GM19468 (cell line): ENCODE data around the gene MYOM1.

Source experiments
- ATAC-seq: cut with Tn5 transposase; IDR thresholded peaks from one replicate; pipeline ENCODE4 v1.9.1; 2021; ENCODE audit warnings: mild to moderate bottlenecking, moderate library complexity, moderate number of reproducible peaks; ENCODE audit not compliant: unreplicated experiment; ENCODE audit errors: extremely low read depth

Gene MYOM1

DNA sequence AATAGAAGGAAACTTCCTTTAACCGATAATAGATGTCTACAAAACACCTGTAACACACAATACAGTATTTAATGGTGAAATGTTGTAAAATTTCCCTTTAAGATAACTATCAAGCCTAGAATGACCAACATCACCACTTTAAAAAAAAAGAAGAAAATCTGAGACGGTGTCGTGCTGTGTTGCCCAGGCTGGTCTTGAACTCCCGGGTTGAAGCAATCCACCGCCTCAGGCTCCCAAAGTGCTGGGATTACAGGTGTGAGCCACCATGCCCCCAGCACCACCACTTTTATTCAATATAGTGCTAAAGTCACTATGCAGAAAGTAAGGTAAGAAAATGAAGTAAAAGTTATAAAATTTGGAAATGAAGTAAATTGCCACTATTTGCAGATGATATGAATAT is 96.9 kb downstream of the MYOM1 start:
- ATAC-seq = no peak

DNA sequence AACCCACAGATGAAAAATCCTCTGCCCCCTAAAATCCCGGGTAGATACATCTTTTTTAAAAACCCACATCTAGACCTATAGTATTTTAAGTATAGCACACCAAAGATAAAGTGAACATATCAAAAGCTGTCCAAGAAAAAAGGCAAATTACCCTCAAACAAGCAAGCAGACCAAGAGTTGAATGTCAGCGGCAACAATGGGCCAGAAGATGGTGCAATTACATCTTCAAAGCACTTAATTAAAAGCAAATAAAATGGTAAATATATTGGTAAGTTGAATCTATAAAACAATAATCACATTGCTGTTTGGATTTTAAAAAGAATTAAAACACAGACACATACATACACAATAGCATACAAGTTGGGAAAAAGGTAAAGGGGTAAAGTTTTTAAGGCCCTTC is 98.5 kb downstream of the MYOM1 start:
- ATAC-seq = no peak

DNA sequence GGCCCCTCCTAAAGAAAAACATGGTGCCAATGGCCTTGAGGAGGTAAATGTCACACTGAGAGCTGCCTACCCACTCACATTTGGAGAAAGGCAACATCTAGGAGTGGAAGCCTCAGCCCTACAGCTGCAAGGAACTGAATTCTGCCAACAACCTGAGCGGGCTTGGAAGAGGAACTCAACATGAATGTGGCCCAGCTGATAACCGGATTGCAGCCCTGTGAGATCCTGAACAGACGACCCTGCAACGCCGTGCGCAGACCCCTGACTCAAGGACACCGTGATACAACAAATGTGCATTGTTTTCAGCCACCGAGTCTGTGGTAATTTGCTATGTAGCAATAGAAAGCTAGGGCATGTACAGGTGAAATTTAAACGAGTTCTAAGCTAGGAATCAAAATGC is 99.4 kb downstream of the MYOM1 start:
- no peak for ATAC-seq

DNA sequence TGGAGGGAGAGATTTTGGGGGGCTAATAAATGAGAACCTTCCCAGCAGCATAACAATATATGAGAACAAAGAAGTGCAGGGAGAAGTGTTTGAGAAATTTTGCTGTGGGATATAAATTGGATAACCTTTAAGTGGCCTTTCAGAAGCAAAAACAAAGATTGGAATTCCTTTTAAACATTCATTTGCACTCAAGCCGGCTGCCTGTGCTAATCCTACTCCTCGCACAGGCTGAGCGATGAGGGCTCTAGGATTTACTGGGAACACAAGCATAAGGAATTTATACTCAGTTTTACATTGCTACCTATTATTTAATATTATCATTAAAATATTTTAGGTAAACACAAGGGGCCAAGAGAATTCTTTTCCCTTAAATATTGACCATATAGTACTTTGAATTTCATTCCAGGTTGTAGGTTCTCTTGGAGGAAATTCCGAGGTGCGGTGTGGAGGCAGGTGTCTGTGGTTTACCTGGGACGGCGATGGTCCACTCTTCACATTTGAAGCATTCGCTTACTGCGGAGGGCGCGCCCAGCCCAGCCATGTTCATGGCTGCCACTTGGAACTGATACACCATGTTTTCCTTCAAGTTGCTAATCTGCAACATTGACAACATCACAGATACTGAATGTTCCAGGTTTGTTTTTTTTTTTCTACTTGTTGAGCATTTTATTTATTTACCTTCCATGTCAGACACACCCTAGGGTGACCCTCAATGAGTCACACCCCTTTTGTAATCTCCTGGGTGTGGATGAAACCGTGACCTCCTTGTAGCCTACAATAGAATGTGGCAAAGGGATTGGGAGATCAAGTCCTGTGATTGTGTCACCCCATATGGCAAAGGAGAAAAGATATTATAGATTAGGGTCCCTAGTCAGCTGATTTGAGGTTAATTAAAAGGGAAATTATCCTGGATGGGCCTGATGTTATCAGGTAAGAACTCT is 100.1 kb downstream of the MYOM1 start:
- ATAC-seq = no peak

DNA sequence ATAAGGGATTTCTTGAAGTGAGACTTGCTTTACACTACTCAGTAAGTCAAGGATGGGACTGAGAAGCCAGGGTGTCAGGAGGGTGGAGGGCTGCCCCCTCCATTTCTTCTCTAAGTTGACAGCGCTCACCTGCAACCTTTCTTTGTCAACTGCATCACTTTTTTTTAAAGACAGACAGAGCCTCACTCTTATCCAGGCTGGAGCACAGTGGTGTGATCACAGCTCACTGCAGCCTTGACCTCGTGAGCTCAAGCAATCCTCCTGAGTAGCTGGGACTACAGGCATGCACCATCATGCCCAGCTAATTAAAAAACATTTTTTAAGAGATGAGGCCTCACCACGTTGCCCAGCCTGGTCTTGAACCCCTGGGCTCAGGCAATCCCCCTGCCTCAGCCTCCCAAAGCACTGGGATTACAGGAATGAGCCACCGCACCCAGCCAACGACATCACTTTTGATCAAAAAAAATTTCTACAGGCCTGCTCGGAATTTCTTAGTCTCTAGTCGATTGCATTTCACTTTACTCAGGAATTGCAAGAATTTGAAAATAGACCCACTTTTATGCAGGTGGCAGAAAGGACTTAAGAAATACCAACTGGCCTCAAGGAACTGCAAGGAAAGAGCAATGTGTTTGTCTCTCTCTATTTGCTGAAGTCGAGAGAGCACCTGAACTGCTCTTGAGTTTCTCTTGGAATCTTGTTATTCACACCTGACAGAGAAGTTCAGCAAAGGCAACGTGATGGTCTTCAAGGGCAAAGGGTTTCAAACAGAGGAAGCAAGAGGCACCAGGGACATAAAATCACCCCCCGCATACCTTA is 101.4 kb downstream of the MYOM1 start:
- no peak for ATAC-seq

DNA sequence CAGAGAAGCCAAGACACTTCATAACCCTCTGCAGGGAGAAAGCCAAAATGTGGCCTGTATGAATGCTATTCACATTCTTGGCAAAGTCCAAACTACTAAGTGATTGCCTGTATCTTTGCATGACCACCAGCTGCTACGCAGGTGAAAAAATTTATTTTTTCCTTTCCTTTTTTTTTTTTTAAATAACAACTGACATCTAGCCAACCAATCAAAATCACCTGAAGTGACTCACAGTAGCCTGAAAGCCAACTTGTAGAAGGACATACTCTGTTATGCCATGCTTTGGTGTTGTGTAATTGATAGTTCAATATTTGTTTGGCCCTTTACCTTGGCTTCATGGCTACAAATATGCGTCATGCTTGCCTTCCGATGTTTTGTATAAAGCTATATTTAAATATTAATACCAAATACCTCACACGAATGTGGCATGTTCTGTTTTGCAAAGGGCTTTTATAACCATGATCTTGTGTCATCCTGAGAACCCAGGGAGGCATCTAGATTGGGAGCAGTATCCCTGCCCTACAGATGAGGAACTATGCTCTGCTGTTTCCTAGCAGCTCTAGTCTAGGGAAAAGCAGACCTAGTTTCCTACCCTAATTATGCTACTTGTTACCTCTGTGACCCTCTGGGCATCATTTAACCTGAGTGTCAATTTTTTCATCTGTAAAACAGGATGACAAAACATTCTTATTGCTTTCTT is 102.1 kb downstream of the MYOM1 start:
- no peak for ATAC-seq

DNA sequence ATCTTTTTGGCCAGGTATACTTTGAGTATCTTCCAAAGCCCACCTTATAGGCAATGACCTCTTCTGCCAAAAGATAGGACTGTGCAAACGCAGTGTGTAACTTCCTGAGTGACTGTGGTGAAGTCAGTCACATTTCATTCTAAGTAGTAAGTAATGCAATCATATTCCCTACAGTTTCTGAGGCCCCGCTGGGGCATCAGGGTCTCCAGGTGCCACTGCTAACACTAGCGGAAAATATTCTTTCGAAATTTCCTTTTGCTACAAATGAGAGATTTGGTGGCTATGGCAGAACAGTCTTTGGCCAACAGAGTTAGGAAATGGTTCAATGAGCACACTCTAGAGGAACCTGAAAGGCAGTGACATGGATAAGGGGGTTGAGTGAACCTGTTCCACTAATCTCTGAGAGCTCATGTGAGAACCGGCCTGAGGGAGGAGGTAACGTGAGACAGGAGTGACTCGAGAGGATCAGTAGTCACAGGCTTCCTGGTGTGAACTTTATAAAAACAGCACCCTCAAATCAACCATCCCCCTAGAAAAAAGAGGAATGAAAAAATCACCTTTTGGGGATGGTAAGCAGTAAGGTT is 104.2 kb downstream of the MYOM1 start:
- no peak for ATAC-seq

DNA sequence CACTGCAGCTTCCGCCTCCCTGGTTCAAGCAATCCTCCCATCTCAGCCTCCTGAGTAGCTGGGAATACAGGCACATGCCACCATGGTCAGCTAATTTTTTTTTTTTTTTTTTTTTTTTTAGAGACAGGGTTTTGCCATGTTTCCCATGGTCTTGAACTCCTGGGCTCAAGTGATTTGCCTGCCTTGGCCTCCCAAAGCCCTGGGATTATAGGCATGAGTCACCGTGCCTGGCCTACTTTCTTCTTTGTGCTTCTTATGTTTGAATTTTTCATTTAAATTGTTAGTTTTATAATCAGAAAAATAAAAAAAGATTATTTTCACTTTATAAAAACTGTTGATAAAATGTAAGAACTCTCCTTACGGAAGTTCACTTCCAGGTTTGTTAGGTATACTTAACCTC is 105.3 kb downstream of the MYOM1 start:
- no peak for ATAC-seq

DNA sequence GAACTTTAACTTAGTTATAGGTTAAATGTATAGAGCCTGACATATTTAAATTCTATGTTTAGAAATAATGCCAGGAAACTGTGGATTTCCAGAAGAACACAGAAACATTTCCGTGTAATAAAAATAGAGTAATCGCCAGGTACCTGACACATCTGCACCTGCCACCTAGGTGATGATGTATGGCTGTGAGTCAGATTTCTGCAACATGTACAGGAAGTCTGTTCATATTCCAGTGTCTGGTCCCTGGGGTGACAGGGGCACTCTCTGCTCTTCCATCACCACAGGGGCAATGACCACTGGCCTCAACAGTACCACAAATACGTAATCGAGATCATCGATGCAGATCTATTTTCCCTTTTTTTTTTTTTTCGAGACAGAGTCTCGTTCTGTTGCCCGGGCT is 105.7 kb downstream of the MYOM1 start:
- ATAC-seq = no peak

DNA sequence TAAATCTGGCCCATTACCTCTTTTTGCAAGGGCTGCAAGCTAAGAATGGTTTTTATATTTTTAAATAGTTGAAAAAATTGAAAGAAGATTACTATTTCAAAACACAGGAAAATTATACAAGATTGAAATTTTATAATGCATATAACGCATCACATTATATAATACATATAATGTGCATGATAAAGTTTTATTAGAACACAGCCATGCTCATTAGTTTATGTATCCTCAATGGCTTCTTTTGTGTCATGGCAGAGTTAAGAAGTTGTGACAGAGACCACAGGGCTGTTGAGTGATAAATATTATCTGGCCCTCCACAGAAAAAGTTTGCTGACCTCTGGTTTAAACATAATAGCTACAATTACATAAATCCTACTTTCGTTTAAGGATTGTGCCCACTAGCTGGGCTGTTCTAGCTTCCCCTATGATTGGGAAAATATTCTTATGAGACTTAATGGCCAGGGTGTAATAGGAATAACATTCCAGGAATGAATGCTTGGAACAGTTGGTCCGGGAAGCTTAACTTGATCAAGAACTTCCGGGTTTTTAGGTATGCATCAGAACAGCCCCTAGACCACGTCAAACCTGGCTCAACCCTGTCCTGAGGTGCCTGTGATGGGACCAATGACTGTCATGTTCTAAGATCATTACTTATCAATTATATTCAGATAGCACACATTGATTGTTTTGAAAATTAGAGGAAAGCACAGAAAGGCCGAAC is 108.1 kb downstream of the MYOM1 start:
- no peak for ATAC-seq

DNA sequence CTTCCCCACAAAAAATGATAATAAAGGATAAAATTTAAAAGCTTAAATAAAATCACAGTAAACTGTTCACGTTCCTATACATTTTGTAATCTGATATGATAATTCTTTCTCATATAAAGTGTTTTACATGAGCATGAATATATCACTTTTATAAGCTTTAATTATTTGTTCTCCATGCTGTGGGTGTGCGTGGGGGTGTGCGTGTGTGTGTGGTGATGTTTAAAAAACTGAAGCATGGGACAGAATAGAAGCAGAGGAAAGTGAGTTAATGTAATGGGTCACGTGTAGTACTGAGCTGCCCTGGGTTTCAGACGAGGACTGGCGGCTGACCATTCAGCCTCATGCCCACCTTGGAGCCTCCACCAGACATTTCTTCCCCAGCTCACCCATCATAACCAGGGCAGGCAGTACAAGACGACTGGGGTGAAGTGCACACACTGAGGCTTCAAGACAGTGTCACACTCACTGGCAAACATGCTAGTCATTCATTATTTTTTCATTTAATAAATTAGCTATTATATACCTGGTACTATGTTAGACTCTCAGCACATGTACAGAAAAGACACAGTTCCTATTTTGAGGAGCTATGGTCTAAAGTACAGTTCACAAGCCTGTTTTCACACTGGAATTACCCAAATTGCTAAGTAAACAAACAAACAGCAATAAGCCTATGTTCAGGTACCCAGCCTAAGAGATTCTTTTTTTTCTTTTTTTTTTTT is 109.6 kb downstream of the MYOM1 start:
- ATAC-seq = no peak

DNA sequence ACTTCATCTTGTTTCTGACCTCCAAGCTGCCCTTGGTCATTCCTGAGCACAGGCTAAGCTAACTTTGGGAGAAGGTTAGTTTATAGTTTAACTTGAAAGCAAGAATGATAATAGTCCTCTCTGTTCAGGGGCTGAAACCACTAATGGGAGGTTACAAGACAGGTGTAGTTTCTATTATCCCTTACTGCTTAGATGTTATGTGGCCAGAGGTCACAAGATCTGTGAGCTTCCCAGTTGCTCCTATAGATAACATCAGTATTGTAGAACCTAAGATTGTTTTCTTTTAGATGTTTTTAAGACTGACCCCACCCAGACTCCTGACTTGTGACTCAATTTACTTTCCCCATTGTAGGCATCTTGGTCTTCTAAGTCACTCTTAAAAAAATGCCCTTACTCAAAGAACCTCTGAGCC is 112.0 kb downstream of the MYOM1 start:
- ATAC-seq = no peak

DNA sequence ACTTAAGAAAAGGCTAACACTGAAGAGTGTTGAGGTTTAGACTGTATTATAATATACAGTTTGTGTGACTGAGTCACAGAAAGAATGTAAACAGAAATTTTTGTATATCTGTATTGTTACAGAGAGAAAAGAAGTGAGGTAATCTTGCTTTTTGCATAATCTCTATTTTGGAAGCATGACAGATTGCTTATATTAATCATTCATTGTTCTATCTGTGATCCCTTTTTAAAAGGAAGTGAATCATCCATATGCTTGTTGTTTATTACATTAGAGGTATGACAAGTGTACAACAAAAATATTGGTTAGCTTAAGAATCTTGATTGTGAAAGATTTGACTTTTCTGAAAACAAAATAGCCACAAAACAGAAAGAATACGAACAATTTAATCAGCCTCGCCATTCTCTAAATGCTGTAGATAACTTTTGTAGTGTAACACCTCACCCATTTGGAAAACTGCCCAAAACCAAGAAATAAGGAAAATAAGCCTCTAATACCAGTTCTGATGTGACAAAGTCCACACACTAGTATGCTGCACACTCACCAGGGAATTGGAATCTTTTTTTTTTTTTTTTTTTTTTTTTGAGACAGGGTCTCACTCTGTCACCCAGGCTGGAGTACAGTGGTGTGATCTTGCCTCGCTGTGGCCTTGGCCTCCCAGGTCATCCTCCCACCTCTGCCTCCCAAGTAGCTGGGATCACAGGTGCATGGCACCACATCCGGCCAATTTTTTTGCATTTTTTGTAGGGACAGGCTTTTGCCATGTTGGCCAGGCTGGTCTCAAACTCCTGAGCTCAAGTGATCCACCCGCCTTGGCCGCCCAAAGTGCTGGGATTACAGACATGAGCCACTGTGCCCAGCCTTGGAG is 115.3 kb downstream of the MYOM1 start:
- ATAC-seq = no peak

DNA sequence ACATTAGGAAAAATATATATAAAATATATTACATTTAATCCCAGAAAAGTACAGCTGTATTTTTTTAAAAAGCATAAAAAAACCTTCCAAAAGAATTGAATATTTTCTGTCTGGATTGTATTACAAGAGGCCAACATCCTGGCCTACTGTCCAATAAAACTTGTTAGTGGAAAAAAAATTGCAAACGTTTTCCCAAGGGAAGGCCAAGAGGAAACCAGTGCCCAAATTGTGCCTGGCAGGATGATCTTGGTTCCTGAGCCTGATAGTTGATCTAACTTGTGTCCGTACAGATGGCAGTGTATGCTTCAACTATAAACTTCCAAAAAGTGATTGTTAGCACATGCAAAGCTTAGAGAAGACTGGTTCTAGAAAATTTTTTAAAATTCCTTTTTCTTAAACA is 116.2 kb downstream of the MYOM1 start:
- ATAC-seq = no peak

DNA sequence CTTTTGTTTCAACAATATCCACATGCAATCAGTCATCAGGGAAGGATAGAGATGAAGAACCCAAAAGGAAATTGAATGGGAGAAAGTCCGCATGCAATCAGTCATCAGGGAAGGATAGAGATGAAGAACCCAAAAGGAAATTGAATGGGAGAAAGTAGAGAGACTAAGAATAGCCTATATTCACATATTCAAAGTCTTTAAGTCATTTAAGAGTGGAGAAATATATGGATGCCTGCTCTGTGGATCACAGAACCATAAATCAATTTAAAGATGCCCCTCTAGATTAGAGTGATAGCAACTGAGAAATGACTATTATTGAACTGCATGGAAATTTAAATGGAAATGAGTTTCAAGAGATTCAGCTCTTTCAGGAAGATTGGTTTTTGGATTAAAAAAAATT is 116.8 kb downstream of the MYOM1 start:
- ATAC-seq = no peak

DNA sequence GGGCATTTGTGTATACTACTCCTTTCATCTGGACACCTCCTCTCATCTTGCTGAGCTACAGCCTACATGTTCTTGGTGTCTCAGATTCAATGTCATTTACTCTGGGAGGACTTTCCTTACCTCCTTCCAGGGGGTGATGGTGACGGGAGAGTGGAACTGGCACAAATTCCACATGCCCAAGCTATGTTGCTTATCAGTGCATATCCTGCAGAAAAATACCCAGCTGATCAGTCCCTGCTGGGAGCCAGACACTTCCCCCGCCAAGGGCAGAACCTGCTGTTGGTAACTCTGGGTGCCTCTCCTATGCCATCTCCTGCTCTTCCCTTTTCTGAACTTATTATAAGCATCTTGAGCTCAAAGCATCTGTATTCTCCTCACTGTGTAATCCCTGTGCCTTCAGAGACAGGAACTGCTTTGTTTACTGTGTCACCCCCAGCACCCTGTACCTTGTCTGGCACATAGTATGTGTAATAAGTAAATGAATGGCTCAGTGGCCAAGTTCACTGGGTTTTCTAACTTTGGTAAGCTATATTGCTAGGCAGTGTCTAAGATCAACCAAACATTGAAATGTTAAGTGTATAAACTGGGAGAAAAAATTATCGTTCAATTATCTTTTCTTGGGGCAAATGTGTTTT is 119.2 kb downstream of the MYOM1 start:
- no peak for ATAC-seq

DNA sequence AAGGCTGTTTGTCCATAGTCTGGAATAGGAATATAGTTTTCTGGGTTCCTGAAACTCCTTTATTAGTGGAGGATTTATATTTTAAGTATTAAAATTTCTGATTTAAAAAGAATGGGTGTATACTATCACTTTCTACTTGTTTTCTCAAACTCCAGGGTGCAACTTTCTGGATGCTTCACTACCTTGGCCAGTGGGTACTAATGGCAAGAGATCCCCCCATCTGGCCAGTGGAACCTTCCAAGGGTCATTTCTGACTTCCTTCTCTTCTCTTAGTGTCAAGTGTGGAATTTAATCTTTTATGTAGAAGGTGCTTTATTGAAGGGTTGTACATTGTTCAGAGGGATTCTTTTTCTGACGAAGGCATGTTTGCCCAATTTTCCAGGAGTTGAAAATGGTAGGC is 120.4 kb downstream of the MYOM1 start:
- no peak for ATAC-seq

DNA sequence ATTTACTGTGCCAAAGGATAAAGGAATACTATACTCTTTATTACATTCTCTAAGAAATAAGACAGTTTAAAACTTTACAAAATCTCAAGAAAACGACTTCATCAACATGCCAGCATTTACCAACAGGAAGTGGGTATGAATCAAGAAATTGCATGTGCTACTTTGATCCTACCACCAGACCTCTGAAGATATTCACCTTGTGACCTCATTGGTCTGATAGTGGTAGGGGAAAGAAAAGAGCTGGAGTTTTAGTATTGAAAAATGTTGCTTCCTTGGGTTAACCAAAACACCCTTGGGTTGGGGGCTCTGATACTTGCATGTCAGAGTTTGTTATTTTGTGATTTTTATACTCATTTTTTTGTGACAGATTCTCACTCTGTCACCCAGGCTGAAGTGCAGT is 122.7 kb downstream of the MYOM1 start:
- no peak for ATAC-seq
